ENCODE data around the gene GABARAP. TPM values are rescaled to one million over a fixed set of nuclear protein-coding genes. Genes with fewer than 3 reads are reported as not detected.

The GABARAP gene
- total and polyA plus RNA-seq, 2 of the 13 experiments (the other 11 are each of a cell fraction or from before 2014, with no cell fraction given) = 161 to 310 TPM

DNA sequence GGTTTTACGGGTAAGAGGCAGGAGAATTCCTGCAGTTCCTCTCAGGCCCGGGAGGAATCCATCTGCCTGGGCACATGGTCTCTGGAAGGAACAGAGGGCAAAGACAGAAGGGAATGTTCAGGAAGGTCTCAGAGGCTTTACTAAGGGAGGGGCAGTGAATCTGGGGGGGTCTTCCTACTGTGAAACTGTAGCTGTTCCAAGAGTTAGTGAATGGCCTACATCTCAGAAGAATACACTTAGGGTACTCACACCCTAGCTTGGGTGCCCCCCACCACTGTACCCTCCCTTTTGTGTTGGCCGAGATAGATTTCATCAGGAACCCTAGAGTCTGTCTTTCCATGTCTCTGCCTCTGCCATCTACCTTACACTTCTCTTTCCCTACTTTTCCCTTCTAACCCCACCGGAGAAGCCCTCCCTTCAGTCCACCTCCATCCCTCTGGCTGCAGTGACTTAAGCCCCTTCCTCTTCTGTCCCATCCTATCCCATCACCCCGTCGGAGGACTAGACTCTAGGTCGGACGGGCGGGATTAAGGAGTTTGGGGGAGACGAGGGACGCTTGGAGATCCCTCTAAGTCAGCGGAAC, 22.9 kb downstream of the GABARAP start (continued):
- TF ChIP-seq, protein P1, sequence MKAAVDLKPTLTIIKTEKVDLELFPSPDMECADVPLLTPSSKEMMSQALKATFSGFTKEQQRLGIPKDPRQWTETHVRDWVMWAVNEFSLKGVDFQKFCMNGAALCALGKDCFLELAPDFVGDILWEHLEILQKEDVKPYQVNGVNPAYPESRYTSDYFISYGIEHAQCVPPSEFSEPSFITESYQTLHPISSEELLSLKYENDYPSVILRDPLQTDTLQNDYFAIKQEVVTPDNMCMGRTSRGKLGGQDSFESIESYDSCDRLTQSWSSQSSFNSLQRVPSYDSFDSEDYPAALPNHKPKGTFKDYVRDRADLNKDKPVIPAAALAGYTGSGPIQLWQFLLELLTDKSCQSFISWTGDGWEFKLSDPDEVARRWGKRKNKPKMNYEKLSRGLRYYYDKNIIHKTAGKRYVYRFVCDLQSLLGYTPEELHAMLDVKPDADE (CRISPR knock-in tag; IDR thresholded peaks at IDR 0.05) = peak; percentile 45; the same call in 1 of the 2 replicates
- TF ChIP-seq PITX1 (CRISPR knock-in tag; IDR thresholded peaks at IDR 0.05) (peak; percentile 86; the same call in 1 of the 2 replicates), ZNF232 (CRISPR knock-in tag; IDR thresholded peaks at IDR 0.05; ENCODE audit: borderline replicate concordance) (0 out of 2 replicates have a peak, but pooled peaks have one; percentile 60), GATAD2A (CRISPR knock-in tag; IDR thresholded peaks at IDR 0.05) (no peak), KLF12 (CRISPR knock-in tag; IDR thresholded peaks at IDR 0.05; ENCODE audit: borderline replicate concordance) (0 out of 2 replicates have a peak, but pooled peaks have one; percentile 39), HOXA5 (CRISPR knock-in tag; IDR thresholded peaks at IDR 0.05) (peak; percentile 61; the same call in 1 of the 2 replicates), AGO2 (optimal IDR thresholded peaks at IDR 0.05; ENCODE audit: low read depth, low read length) (no peak), ZNF484 (CRISPR knock-in tag; IDR thresholded peaks at IDR 0.05; ENCODE audit: borderline replicate concordance, low read depth) (no peak), ZNF557 (CRISPR knock-in tag; IDR thresholded peaks at IDR 0.05) (0 out of 2 replicates have a peak, but pooled peaks have one; percentile 32), ZBTB38 (CRISPR knock-in tag; IDR thresholded peaks at IDR 0.05) (no peak), ZNF44 (CRISPR knock-in tag; IDR thresholded peaks at IDR 0.05) (no peak), ZNF101 (CRISPR knock-in tag; IDR thresholded peaks at IDR 0.05; ENCODE audit: borderline replicate concordance, low read depth) (no peak), TBP (CRISPR knock-in tag; IDR thresholded peaks at IDR 0.05) (no peak), ZNF383 (CRISPR knock-in tag; IDR thresholded peaks at IDR 0.05; ENCODE audit: borderline replicate concordance) (no peak)
- TF ChIP-seq, protein P2, sequence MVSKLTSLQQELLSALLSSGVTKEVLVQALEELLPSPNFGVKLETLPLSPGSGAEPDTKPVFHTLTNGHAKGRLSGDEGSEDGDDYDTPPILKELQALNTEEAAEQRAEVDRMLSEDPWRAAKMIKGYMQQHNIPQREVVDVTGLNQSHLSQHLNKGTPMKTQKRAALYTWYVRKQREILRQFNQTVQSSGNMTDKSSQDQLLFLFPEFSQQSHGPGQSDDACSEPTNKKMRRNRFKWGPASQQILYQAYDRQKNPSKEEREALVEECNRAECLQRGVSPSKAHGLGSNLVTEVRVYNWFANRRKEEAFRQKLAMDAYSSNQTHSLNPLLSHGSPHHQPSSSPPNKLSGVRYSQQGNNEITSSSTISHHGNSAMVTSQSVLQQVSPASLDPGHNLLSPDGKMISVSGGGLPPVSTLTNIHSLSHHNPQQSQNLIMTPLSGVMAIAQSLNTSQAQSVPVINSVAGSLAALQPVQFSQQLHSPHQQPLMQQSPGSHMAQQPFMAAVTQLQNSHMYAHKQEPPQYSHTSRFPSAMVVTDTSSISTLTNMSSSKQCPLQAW (CRISPR knock-in tag; IDR thresholded peaks at IDR 0.05) = 0 out of 2 replicates have a peak, but pooled peaks have one; percentile 15
- TF ChIP-seq, protein P3, sequence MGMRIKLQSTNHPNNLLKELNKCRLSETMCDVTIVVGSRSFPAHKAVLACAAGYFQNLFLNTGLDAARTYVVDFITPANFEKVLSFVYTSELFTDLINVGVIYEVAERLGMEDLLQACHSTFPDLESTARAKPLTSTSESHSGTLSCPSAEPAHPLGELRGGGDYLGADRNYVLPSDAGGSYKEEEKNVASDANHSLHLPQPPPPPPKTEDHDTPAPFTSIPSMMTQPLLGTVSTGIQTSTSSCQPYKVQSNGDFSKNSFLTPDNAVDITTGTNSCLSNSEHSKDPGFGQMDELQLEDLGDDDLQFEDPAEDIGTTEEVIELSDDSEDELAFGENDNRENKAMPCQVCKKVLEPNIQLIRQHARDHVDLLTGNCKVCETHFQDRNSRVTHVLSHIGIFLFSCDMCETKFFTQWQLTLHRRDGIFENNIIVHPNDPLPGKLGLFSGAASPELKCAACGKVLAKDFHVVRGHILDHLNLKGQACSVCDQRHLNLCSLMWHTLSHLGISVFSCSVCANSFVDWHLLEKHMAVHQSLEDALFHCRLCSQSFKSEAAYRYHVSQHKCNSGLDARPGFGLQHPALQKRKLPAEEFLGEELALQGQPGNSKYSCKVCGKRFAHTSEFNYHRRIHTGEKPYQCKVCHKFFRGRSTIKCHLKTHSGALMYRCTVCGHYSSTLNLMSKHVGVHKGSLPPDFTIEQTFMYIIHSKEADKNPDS (CRISPR knock-in tag; IDR thresholded peaks at IDR 0.05) = no peak
- TF ChIP-seq, protein P4, sequence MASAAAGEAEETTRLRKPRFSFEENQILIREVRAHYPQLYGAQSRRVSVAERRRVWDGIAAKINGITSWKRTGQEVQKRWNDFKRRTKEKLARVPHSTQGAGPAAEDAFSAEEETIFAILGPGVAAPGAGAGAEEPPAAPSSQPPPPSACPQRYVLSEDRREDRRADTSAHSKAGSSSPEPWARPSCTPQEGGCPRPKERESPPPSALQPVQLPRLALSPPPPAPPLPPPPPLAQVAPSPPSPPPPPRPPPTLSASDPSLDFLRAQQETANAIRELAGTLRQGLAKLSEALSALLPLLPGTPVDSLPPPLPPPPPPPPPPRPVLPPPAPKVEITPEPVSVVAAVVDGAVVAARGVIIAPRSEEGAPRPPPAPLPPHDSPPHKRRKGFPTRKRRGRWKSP (CRISPR knock-in tag; IDR thresholded peaks at IDR 0.05) = no peak
- TF ChIP-seq, protein P5, sequence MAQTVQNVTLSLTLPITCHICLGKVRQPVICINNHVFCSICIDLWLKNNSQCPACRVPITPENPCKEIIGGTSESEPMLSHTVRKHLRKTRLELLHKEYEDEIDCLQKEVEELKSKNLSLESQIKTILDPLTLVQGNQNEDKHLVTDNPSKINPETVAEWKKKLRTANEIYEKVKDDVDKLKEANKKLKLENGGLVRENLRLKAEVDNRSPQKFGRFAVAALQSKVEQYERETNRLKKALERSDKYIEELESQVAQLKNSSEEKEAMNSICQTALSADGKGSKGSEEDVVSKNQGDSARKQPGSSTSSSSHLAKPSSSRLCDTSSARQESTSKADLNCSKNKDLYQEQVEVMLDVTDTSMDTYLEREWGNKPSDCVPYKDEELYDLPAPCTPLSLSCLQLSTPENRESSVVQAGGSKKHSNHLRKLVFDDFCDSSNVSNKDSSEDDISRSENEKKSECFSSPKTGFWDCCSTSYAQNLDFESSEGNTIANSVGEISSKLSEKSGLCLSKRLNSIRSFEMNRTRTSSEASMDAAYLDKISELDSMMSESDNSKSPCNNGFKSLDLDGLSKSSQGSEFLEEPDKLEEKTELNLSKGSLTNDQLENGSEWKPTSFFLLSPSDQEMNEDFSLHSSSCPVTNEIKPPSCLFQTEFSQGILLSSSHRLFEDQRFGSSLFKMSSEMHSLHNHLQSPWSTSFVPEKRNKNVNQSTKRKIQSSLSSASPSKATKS (CRISPR knock-in tag; IDR thresholded peaks at IDR 0.05) = no peak
- TF ChIP-seq, protein P6, sequence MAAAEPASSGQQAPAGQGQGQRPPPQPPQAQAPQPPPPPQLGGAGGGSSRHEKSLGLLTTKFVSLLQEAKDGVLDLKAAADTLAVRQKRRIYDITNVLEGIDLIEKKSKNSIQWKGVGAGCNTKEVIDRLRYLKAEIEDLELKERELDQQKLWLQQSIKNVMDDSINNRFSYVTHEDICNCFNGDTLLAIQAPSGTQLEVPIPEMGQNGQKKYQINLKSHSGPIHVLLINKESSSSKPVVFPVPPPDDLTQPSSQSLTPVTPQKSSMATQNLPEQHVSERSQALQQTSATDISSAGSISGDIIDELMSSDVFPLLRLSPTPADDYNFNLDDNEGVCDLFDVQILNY (CRISPR knock-in tag; conservative IDR thresholded peaks at IDR 0.05) = no peak
